Left ventricle myocardium inferior (tissue), 1 donor: ENCODE measurements around the gene FAM13C. TPM values are rescaled to one million over a fixed set of nuclear protein-coding genes. Genes with fewer than 3 reads are reported as not detected.

ENCODE experiments used
- DNase-seq: peaks from one replicate; pipeline ENCODE4 v3.0.0-alpha.2; 2020
- H3K27ac ChIP-seq: fragments of 200-600 bp; replicated peaks from 2 replicates; pipeline ENCODE4 v1.8.0; 2021
- H3K27me3 ChIP-seq: fragments of 200-600 bp; 2 replicates; pipeline ENCODE4 v1.8.0; 2021; ENCODE audit warnings: low read depth
- H3K36me3 ChIP-seq: fragments of 200-600 bp; 2 replicates; pipeline ENCODE4 v1.8.0; 2021
- H3K4me1 ChIP-seq: fragments of 200-600 bp; 2 replicates; pipeline ENCODE4 v1.8.0; 2021
- H3K4me3 ChIP-seq: fragments of 200-600 bp; 2 replicates; pipeline ENCODE4 v1.8.0; 2021; ENCODE audit warnings: mild to moderate bottlenecking, moderate library complexity
- H3K9me3 ChIP-seq: fragments of 200-600 bp; replicated peaks from 2 replicates; pipeline ENCODE4 v1.8.0; 2021
- CTCF ChIP-seq: fragments of 200-600 bp; IDR thresholded peaks from 2 replicates; pipeline ENCODE4 v1.8.0; 2021; ENCODE audit warnings: antibody characterized with exemption, mild to moderate bottlenecking, borderline replicate concordance
- intact Hi-C: fragments of 100-400 bp; cut with micrococcal nuclease; formaldehyde crosslinking; loops from one replicate; pipeline ENCODE4 v1.11.0; 2022
- total RNA-seq: library from RNA; stranded (reverse); fragmentation: NEBNext Ultra II Directional; extraction: Animal tissue kit (Norgen Biotek cat#: 25700); gene quantifications from one replicate; pipeline ENCODE4 v1.2.1, GENCODE V29; 2021
- donor health status: DM: no; HTN: yes; CAD: no; lungs with severe emphysema.

FAM13C gene
- total RNA-seq, 1 donor from 2014 or later: 5.2 TPM

- TF ChIP-seq CTCF: no peak
- intact Hi-C loops: loop anchor here (10.0 kb wide), 1 partner anchor 438 kb away; no protein-coding TSS in a partner anchor
- Histone ChIP-seq H3K36me3 (no peaks in the 10 kb centered on the region), H3K27ac (no peak overlapping the region), H3K4me3 (no peak overlapping the region), H3K9me3 (no peaks in the 10 kb centered on the region), H3K27me3 (no peaks in the 10 kb centered on the region), H3K4me1 (no peaks in the 10 kb centered on the region)
- no peak for DNase-seq
Observed at GRCh38 chr10:59222788-59223187, 139.6 kb downstream of the FAM13C start.

GRCh38 chr10:59216178-59216869 is 146.0 kb downstream of the FAM13C start:
- intact Hi-C loops: no loop called here

GRCh38 chr10:59214160-59214559 is 148.2 kb downstream of the FAM13C start:
- Histone ChIP-seq H3K9me3 (peaks cover 10% of the 10 kb centered on the region), H3K36me3 (no peaks in the 10 kb centered on the region), H3K4me3 (no peak overlapping the region), H3K27me3 (no peaks in the 10 kb centered on the region), H3K27ac (no peak overlapping the region), H3K4me1 (no peaks in the 10 kb centered on the region)
- no peak for TF ChIP-seq CTCF
- DNase-seq: no peak
- intact Hi-C loops: no loop called here

More at GRCh38 chr10:59216178-59216869, 146.0 kb downstream of the FAM13C start:
- no peak overlapping the region for H3K4me3 ChIP-seq
- H3K4me1 ChIP-seq: no peaks in the 10 kb centered on the region
- H3K27ac ChIP-seq: no peak overlapping the region
- no peaks in the 10 kb centered on the region for H3K36me3 ChIP-seq
- no peaks in the 10 kb centered on the region for H3K27me3 ChIP-seq
- no peak for TF ChIP-seq CTCF
- no peak for DNase-seq
- H3K9me3 ChIP-seq: no peaks in the 10 kb centered on the region

GRCh38 chr10:59212301-59212798 is 150.0 kb downstream of the FAM13C start:
- Histone ChIP-seq H3K4me3 (no peak overlapping the region), H3K36me3 (no peaks in the 10 kb centered on the region), H3K9me3 (peaks cover 10% of the 10 kb centered on the region), H3K27me3 (no peaks in the 10 kb centered on the region), H3K4me1 (no peaks in the 10 kb centered on the region), H3K27ac (no peak overlapping the region)
- TF ChIP-seq CTCF: no peak
- DNase-seq: no peak
- intact Hi-C loops: no loop called here

- no peak for TF ChIP-seq CTCF
- DNase-seq: no peak
- Histone ChIP-seq H3K27ac (no peak overlapping the region), H3K4me3 (no peak overlapping the region), H3K27me3 (no peaks in the 10 kb centered on the region), H3K36me3 (no peaks in the 10 kb centered on the region), H3K9me3 (peaks cover 10% of the 10 kb centered on the region), H3K4me1 (no peaks in the 10 kb centered on the region)
- intact Hi-C loops: no loop called here
Observed at GRCh38 chr10:59206204-59206720, 156.1 kb downstream of the FAM13C start.

Other genes starting within 250 kb of the FAM13C start
- 0.11 TPM for gene PHYHIPL, start 185.9 kb downstream of the FAM13C start, total RNA-seq